ENCODE data around the gene SOX21.

SOX21 gene

GRCh38 chr13:94701313-94702180, 10.8 kb downstream of the SOX21 start:
- H3K4me3 ChIP-seq (ENCODE audit: low read length) = no peak overlapping the region
- no peak for DNase-seq (ENCODE audit: low read depth)
- TF ChIP-seq CTCF (IDR thresholded peaks at IDR 0.05; ENCODE audit: insufficient read depth, low read depth, low read length, missing control alignments) = no peak

- no peak overlapping the region for H3K4me3 ChIP-seq (ENCODE audit: low read length)
- no peak for TF ChIP-seq CTCF (IDR thresholded peaks at IDR 0.05; ENCODE audit: insufficient read depth, low read depth, low read length, missing control alignments)
- no peak for DNase-seq (ENCODE audit: low read depth)
These were observed 11.8 kb downstream of the SOX21 start for GRCh38 chr13:94700536-94700935.

GRCh38 chr13:94700051-94700535, 12.3 kb downstream of the SOX21 start:
- no peak for TF ChIP-seq CTCF (IDR thresholded peaks at IDR 0.05; ENCODE audit: insufficient read depth, low read depth, low read length, missing control alignments)
- no peak overlapping the region for H3K4me3 ChIP-seq (ENCODE audit: low read length)
- no peak for DNase-seq (ENCODE audit: low read depth)

- TF ChIP-seq CTCF (IDR thresholded peaks at IDR 0.05; ENCODE audit: insufficient read depth, low read depth, low read length, missing control alignments) = no peak
- H3K4me3 ChIP-seq (ENCODE audit: low read length) = no peak overlapping the region
- no peak for DNase-seq (ENCODE audit: low read depth)
These were observed 16.2 kb downstream of the SOX21 start for GRCh38 chr13:94696171-94696570.

- no peak overlapping the region for H3K4me3 ChIP-seq (ENCODE audit: low read length)
- no peak for TF ChIP-seq CTCF (IDR thresholded peaks at IDR 0.05; ENCODE audit: insufficient read depth, low read depth, low read length, missing control alignments)
- DNase-seq (ENCODE audit: low read depth) = no peak
These were observed 20.3 kb downstream of the SOX21 start for GRCh38 chr13:94692030-94692429.

- no peak for DNase-seq (ENCODE audit: low read depth)
- H3K4me3 ChIP-seq (ENCODE audit: low read length) = no peak overlapping the region
- no peak for TF ChIP-seq CTCF (IDR thresholded peaks at IDR 0.05; ENCODE audit: insufficient read depth, low read depth, low read length, missing control alignments)
These were observed 28.9 kb downstream of the SOX21 start for GRCh38 chr13:94683409-94683808.

GRCh38 chr13:94682229-94682628, 30.1 kb downstream of the SOX21 start:
- H3K4me3 ChIP-seq (ENCODE audit: low read length) = no peak overlapping the region
- DNase-seq (ENCODE audit: low read depth) = no peak
- TF ChIP-seq CTCF (IDR thresholded peaks at IDR 0.05; ENCODE audit: insufficient read depth, low read depth, low read length, missing control alignments) = no peak
